Lower lobe of right lung (tissue), 2 donors: ENCODE data around the gene ZNF304. TPM values are rescaled to one million over a fixed set of nuclear protein-coding genes. Genes with fewer than 3 reads are reported as not detected.
A peak's percentile ranks its signal among the peaks of the same experiment; 100 is the strongest.

Source experiments
- ATAC-seq, 2 donors: fragments of 200-7000 bp; cut with Tn5 transposase; one replicate each; pipeline ENCODE4 v1.9.1; 2020 to 2022; ENCODE audit warnings: mild to moderate bottlenecking in 2 of 2, moderate library complexity in 2 of 2
- DNase-seq: peaks from one replicate; pipeline ENCODE4 v3.0.0-alpha.2; 2020
- H3K27ac ChIP-seq: fragments of 200-600 bp; one replicate; pipeline ENCODE4 v1.8.0; 2022
- H3K27me3 ChIP-seq: fragments of 200-600 bp; one replicate; pipeline ENCODE4 v1.8.0; 2022; ENCODE audit warnings: low read depth
- H3K36me3 ChIP-seq: fragments of 200-600 bp; one replicate; pipeline ENCODE4 v1.8.0; 2022; ENCODE audit warnings: mild to moderate bottlenecking
- H3K4me1 ChIP-seq: fragments of 200-600 bp; one replicate; pipeline ENCODE4 v1.8.0; 2022
- H3K4me3 ChIP-seq: fragments of 200-600 bp; one replicate; pipeline ENCODE4 v1.8.0; 2022; ENCODE audit warnings: mild to moderate bottlenecking
- H3K9me3 ChIP-seq: fragments of 200-600 bp; one replicate; pipeline ENCODE4 v1.8.0; 2022
- CTCF ChIP-seq: fragments of 200-600 bp; IDR thresholded peaks from one replicate; pipeline ENCODE4 v1.8.0; 2022; ENCODE audit warnings: antibody characterized with exemption, mild to moderate bottlenecking
- intact Hi-C: fragments of 100-400 bp; cut with DNase I; formaldehyde crosslinking; loops from one replicate; pipeline ENCODE4 v1.11.0; 2022
- total RNA-seq: library from RNA; stranded (reverse); fragmentation: NEBNext Ultra II Directional; extraction: Animal tissue kit (Norgen Biotek cat#: 25700); gene quantifications from one replicate; pipeline ENCODE4 v1.2.1, GENCODE V29; 2021
- donor health status: DM: no; HTN: yes; CAD: no; lungs with severe emphysema.

ZNF304 gene
- total RNA-seq, 1 donor from 2014 or later, result 7.4 TPM

- peak; percentile 97 for DNase-seq
- peak within 1 kb of the TSS; percentile 90 for H3K4me3 ChIP-seq
- H3K36me3 ChIP-seq, result peaks cover 17% of the 10 kb centered on the region
- TF ChIP-seq CTCF, result peak; percentile 11
- H3K27ac ChIP-seq, result peak within 1 kb of the TSS; percentile 93
- intact Hi-C loops, result no loop called here
- H3K4me1 ChIP-seq, result peaks cover 21% of the 10 kb centered on the region
- no peaks in the 10 kb centered on the region for H3K27me3 ChIP-seq
- peak; percentile 100 for ATAC-seq
- H3K9me3 ChIP-seq, result no peaks in the 10 kb centered on the region
Measured at GRCh38 chr19:57389730-57390598, 38.9 kb downstream of the ZNF304 start, which contains the start of gene ZNF548. TSS of gene ZNF548 (plus strand) at chr19:57389854. CDS start at chr19:57390100, 246 bp downstream.

GRCh38 chr19:57395710-57396109, 44.6 kb downstream of the ZNF304 start:
- no peak overlapping the region for H3K4me3 ChIP-seq
- TF ChIP-seq CTCF, result no peak
- H3K36me3 ChIP-seq, result peaks cover 58% of the 10 kb centered on the region
- H3K4me1 ChIP-seq, result peaks cover 7% of the 10 kb centered on the region
- ATAC-seq (peak in 1 of 2 donors; percentile 25), DNase-seq (no peak)
- peaks cover 32% of the 10 kb centered on the region for H3K9me3 ChIP-seq
- H3K27ac ChIP-seq, result no peak overlapping the region
- intact Hi-C loops, result no loop called here
- no peaks in the 10 kb centered on the region for H3K27me3 ChIP-seq

- H3K9me3 ChIP-seq, result peaks cover 40% of the 10 kb centered on the region
- no peak for TF ChIP-seq CTCF
- intact Hi-C loops, result no loop called here
- H3K4me3 ChIP-seq, result no peak overlapping the region
- no peak overlapping the region for H3K27ac ChIP-seq
- H3K4me1 ChIP-seq, result no peaks in the 10 kb centered on the region
- H3K36me3 ChIP-seq, result peaks cover 50% of the 10 kb centered on the region
- no peak for DNase-seq
- H3K27me3 ChIP-seq, result no peaks in the 10 kb centered on the region
- ATAC-seq, result no peak
Measured at GRCh38 chr19:57398868-57399267, 47.8 kb downstream of the ZNF304 start.

GRCh38 chr19:57403737-57404563, 52.9 kb downstream of the ZNF304 start:
- H3K4me1 ChIP-seq, result no peaks in the 10 kb centered on the region
- intact Hi-C loops, result no loop called here
- H3K27me3 ChIP-seq, result no peaks in the 10 kb centered on the region
- no peak for TF ChIP-seq CTCF
- peaks cover 25% of the 10 kb centered on the region for H3K9me3 ChIP-seq
- H3K36me3 ChIP-seq, result peaks cover 13% of the 10 kb centered on the region
- H3K27ac ChIP-seq, result no peak overlapping the region
- H3K4me3 ChIP-seq, result no peak overlapping the region
- ATAC-seq, result no peak
- no peak for DNase-seq

- TF ChIP-seq CTCF, result peak; percentile 70
- Histone ChIP-seq H3K9me3 (peaks cover 6% of the 10 kb centered on the region), H3K27ac (no peak overlapping the region), H3K4me3 (no peak overlapping the region), H3K27me3 (no peaks in the 10 kb centered on the region), H3K4me1 (peaks cover 7% of the 10 kb centered on the region), H3K36me3 (no peaks in the 10 kb centered on the region)
- intact Hi-C loops, result no loop called here
- DNase-seq (peak; percentile 62), ATAC-seq (peak; percentile 67 to 79)
Measured at GRCh38 chr19:57406516-57407123, 55.5 kb downstream of the ZNF304 start.
